Measurements from ENCODE around the gene FAM53B.

The FAM53B gene

GRCh38 chr10:124732931-124733570 is 11.1 kb downstream of the FAM53B start:
- H3K4me3 ChIP-seq = peak overlapping the region; percentile 9
- no peak for DNase-seq (ENCODE audit: low spot score)
- TF ChIP-seq CTCF (IDR thresholded peaks at IDR 0.05) = no peak

GRCh38 chr10:124731551-124731950 is 12.6 kb downstream of the FAM53B start:
- Histone ChIP-seq H3K27ac (peak overlapping the region in 1 of 2 donors; percentile 75), H3K4me3 (no peak overlapping the region)
- no peak for DNase-seq (ENCODE audit: low spot score)
- no peak for TF ChIP-seq CTCF (IDR thresholded peaks at IDR 0.05)

More at GRCh38 chr10:124732931-124733570, 11.1 kb downstream of the FAM53B start:
- peak overlapping the region; percentile 75 to 77 for H3K27ac ChIP-seq

- TF ChIP-seq CTCF (IDR thresholded peaks at IDR 0.05) = no peak
- Histone ChIP-seq H3K27ac (peak overlapping the region in 1 of 2 donors; percentile 1), H3K4me3 (no peak overlapping the region)
- DNase-seq (ENCODE audit: low spot score) = no peak
Measured at GRCh38 chr10:124730790-124731189, 13.4 kb downstream of the FAM53B start.

GRCh38 chr10:124728830-124729661 is 15.1 kb downstream of the FAM53B start:
- DNase-seq (ENCODE audit: low spot score) = no peak
- H3K27ac ChIP-seq = peak overlapping the region; percentile 34 to 82

GRCh38 chr10:124728071-124728829 is 15.9 kb downstream of the FAM53B start:
- DNase-seq (ENCODE audit: low spot score) = no peak
- no peak for TF ChIP-seq CTCF (IDR thresholded peaks at IDR 0.05)
- peak overlapping the region; percentile 34 to 82 for H3K27ac ChIP-seq
- H3K4me3 ChIP-seq = no peak overlapping the region

More at GRCh38 chr10:124728830-124729661, 15.1 kb downstream of the FAM53B start:
- TF ChIP-seq CTCF (IDR thresholded peaks at IDR 0.05) = no peak
- no peak overlapping the region for H3K4me3 ChIP-seq

GRCh38 chr10:124727361-124727960 is 16.7 kb downstream of the FAM53B start:
- no peak for DNase-seq (ENCODE audit: low spot score)
- peak overlapping the region; percentile 34 to 82 for H3K27ac ChIP-seq
- no peak for TF ChIP-seq CTCF (IDR thresholded peaks at IDR 0.05)
- H3K4me3 ChIP-seq = no peak overlapping the region
